Stimulated activated CD8-positive, alpha-beta memory T cell treated with anti-CD3 and anti-CD28 coated beads, Interleukin-4, amount 100 ng/mL, for 48 hours (primary cell): ENCODE measurements around the gene SELP.

Source experiments
- DNase-seq: peaks from one replicate; pipeline ENCODE4 v3.0.0-alpha.2; 2020

SELP gene

GRCh38 chr1:169572187-169572586, 57.7 kb downstream of the SELP start:
- no peak for DNase-seq

- no peak for DNase-seq
These were observed 58.5 kb downstream of the SELP start for GRCh38 chr1:169571450-169571849.

GRCh38 chr1:169570172-169570574, 59.8 kb downstream of the SELP start:
- DNase-seq = no peak

- DNase-seq = no peak
These were observed 61.4 kb downstream of the SELP start for GRCh38 chr1:169568497-169568896.

GRCh38 chr1:169565335-169566271, 64.3 kb downstream of the SELP start:
- no peak for DNase-seq

- DNase-seq = no peak
These were observed 66.3 kb downstream of the SELP start for GRCh38 chr1:169563650-169564049.

GRCh38 chr1:169563019-169563615, 66.8 kb downstream of the SELP start:
- no peak for DNase-seq

- DNase-seq = no peak
These were observed 68.2 kb downstream of the SELP start for GRCh38 chr1:169561692-169562091.

GRCh38 chr1:169557131-169557530, 72.8 kb downstream of the SELP start:
- DNase-seq = no peak

GRCh38 chr1:169550294-169550693, 79.6 kb downstream of the SELP start:
- no peak for DNase-seq

- no peak for DNase-seq
These were observed 81.6 kb downstream of the SELP start for GRCh38 chr1:169548282-169548681.

- DNase-seq = peak; percentile 47
These were observed 83.6 kb downstream of the SELP start for GRCh38 chr1:169546087-169546995.

- no peak for DNase-seq
These were observed 84.5 kb downstream of the SELP start for GRCh38 chr1:169545472-169545871.

- no peak for DNase-seq
These were observed 90.7 kb downstream of the SELP start for GRCh38 chr1:169538998-169539871.
